ENCODE results near the gene BRMS1. TPM values are rescaled to one million over a fixed set of nuclear protein-coding genes. Genes with fewer than 3 reads are reported as not detected.

BRMS1 gene
- total and polyA plus RNA-seq, 10 of the 15 experiments (the other 5 are each of a cell fraction or from before 2014, with no cell fraction given) = 2.1 to 85.3 (median 48.5) TPM

GRCh38 chr11:66331542-66332370 lies 13.1 kb downstream of the BRMS1 start:
- intact Hi-C loops (cut with micrococcal nuclease; ENCODE audit: unreplicated experiment) (no loop called here), in situ Hi-C loops (cut with MboI) (no loop called here)
- H3K36me3 ChIP-seq (ENCODE audit: control insufficient read depth in 2 of 2, insufficient read depth in 2 of 2, low read length in 1 of 2) = no peaks in the 10 kb centered on the region
- ATAC-seq (no peak), DNase-seq (ENCODE audit: low read depth, low spot score) (no peak), FAIRE-seq (no peak)
- no TSS peak for BruUV-seq (replicated peaks)
- WGBS (ENCODE audit: insufficient coverage, insufficient replicate concordance, low lambda C conversion rate, missing lambda C conversion rate) = 58% methylated on average over 12 of the region's 12 CpGs
- TF ChIP-seq RAD21 (IDR thresholded peaks at IDR 0.05; ENCODE audit: insufficient read depth, low read depth, low read length) (no peak), ZNF274 (IDR thresholded peaks at IDR 0.05; ENCODE audit: insufficient read depth, insufficient read length) (no peak), POU2F2 (IDR thresholded peaks at IDR 0.05; ENCODE audit: borderline replicate concordance, low read depth, low read length) (no peak), MTA2 (IDR thresholded peaks at IDR 0.05; ENCODE audit: low read depth) (no peak), MEF2A (IDR thresholded peaks at IDR 0.05; ENCODE audit: insufficient read depth, low read depth, low read length) (no peak)
- no peak overlapping the region for H2AFZ ChIP-seq (ENCODE audit: control insufficient read depth, low read depth, low read length)
- H3K27ac ChIP-seq (ENCODE audit: control insufficient read depth, insufficient read depth) = no peak overlapping the region
- H4K20me1 ChIP-seq (ENCODE audit: control insufficient read depth, insufficient read depth) = no peaks in the 10 kb centered on the region
- no peak overlapping the region for H3K9ac ChIP-seq (ENCODE audit: control insufficient read depth, insufficient read depth, low read length)
- H3K27me3 ChIP-seq (replicated peaks in 1 of 2; ENCODE audit: control insufficient read depth in 2 of 2, insufficient read depth in 2 of 2, low read length in 1 of 2) = no peaks in the 10 kb centered on the region
- ChIA-PET POLR2A (interaction anchor here (1.0 to 1.5 kb wide), 2 partner anchors 13 to 34 kb away, joined by 3 read pairs; partner anchors contain the start of gene BRMS1), RAD21 (ENCODE audit: unreplicated experiment) (interaction anchor here (3.0 kb wide), 1 partner anchor 20 kb away, joined by 19 read pairs; no protein-coding TSS in a partner anchor), SMC1A (ENCODE audit: uncharacterized antibody, unreplicated experiment) (interaction anchor here (3.9 kb wide), 1 partner anchor 20 kb away, joined by 33 read pairs; no protein-coding TSS in a partner anchor), CTCF (interaction anchor here (0.8 to 5.7 kb wide), 3 partner anchors 21 to 54 kb away, joined by 3 to 96 read pairs (median 6); no protein-coding TSS in a partner anchor)
- no peak overlapping the region for H3K4me3 ChIP-seq
- H3K79me2 ChIP-seq (ENCODE audit: control insufficient read depth, insufficient read depth, low read length) = no peaks in the 10 kb centered on the region
- H3K4me1 ChIP-seq (ENCODE audit: control insufficient read depth, insufficient read depth, low read length) = peaks cover 17% of the 10 kb centered on the region
- no peak overlapping the region for H3K4me2 ChIP-seq (ENCODE audit: control insufficient read depth, insufficient read depth)
- H3K9me3 ChIP-seq (replicated peaks; ENCODE audit: control insufficient read depth, insufficient read depth, low read length) = no peaks in the 10 kb centered on the region

- no peaks in the 10 kb centered on the region for H3K27me3 ChIP-seq (replicated peaks in 1 of 2; ENCODE audit: control insufficient read depth in 2 of 2, insufficient read depth in 2 of 2, low read length in 1 of 2)
- no peak overlapping the region for H3K9ac ChIP-seq (ENCODE audit: control insufficient read depth, insufficient read depth, low read length)
- CTCF ChIA-PET = interaction anchor here (5.7 kb wide), 1 partner anchor 20 kb away, joined by 96 read pairs; no protein-coding TSS in a partner anchor
- SMC1A ChIA-PET (ENCODE audit: uncharacterized antibody, unreplicated experiment) = interaction anchor here (3.9 kb wide), 1 partner anchor 19 kb away, joined by 33 read pairs; no protein-coding TSS in a partner anchor
- H3K9me3 ChIP-seq (replicated peaks; ENCODE audit: control insufficient read depth, insufficient read depth, low read length) = no peaks in the 10 kb centered on the region
- no peak for DNase-seq (ENCODE audit: low read depth, low spot score)
- POLR2A ChIA-PET = interaction anchor here (1.0 to 1.5 kb wide), 2 partner anchors 14 to 33 kb away, joined by 3 read pairs; partner anchors contain the start of gene BRMS1
- in situ Hi-C loops (cut with MboI) (no loop called here), intact Hi-C loops (cut with micrococcal nuclease; ENCODE audit: unreplicated experiment) (no loop called here)
- ATAC-seq = no peak
- H3K27ac ChIP-seq (ENCODE audit: control insufficient read depth, insufficient read depth) = no peak overlapping the region
- H3K79me2 ChIP-seq (ENCODE audit: control insufficient read depth, insufficient read depth, low read length) = no peaks in the 10 kb centered on the region
- H3K36me3 ChIP-seq (ENCODE audit: control insufficient read depth in 2 of 2, insufficient read depth in 2 of 2, low read length in 1 of 2) = no peaks in the 10 kb centered on the region
- H4K20me1 ChIP-seq (ENCODE audit: control insufficient read depth, insufficient read depth) = no peaks in the 10 kb centered on the region
- 37% methylated on average over 10 of the region's 10 CpGs for WGBS (ENCODE audit: insufficient coverage, insufficient replicate concordance, low lambda C conversion rate, missing lambda C conversion rate)
- H2AFZ ChIP-seq (ENCODE audit: control insufficient read depth, low read depth, low read length) = no peak overlapping the region
- H3K4me2 ChIP-seq (ENCODE audit: control insufficient read depth, insufficient read depth) = no peak overlapping the region
- RAD21 ChIA-PET (ENCODE audit: unreplicated experiment) = interaction anchor here (1.0 to 3.0 kb wide), 2 partner anchors 19 to 42 kb away, joined by 3 to 19 read pairs; partner anchors contain the start of gene YIF1A
- BruUV-seq (replicated peaks) = no TSS peak
- no peak for FAIRE-seq
- peaks cover 10% of the 10 kb centered on the region for H3K4me1 ChIP-seq (ENCODE audit: control insufficient read depth, insufficient read depth, low read length)
- no peak overlapping the region for H3K4me3 ChIP-seq
- TF ChIP-seq ZBED1 (IDR thresholded peaks at IDR 0.05; ENCODE audit: borderline replicate concordance) = no peak
- no peak for TF ChIP-seq POLR2AphosphoS5 (IDR thresholded peaks at IDR 0.05; ENCODE audit: low read length)
- TF ChIP-seq ZNF274 (IDR thresholded peaks at IDR 0.05; ENCODE audit: insufficient read depth, insufficient read length) = no peak
- TF ChIP-seq, protein P1, sequence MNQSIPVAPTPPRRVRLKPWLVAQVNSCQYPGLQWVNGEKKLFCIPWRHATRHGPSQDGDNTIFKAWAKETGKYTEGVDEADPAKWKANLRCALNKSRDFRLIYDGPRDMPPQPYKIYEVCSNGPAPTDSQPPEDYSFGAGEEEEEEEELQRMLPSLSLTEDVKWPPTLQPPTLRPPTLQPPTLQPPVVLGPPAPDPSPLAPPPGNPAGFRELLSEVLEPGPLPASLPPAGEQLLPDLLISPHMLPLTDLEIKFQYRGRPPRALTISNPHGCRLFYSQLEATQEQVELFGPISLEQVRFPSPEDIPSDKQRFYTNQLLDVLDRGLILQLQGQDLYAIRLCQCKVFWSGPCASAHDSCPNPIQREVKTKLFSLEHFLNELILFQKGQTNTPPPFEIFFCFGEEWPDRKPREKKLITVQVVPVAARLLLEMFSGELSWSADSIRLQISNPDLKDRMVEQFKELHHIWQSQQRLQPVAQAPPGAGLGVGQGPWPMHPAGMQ (IDR thresholded peaks at IDR 0.05; ENCODE audit: borderline replicate concordance) = no peak
- no peak for TF ChIP-seq MEF2B (IDR thresholded peaks at IDR 0.05; ENCODE audit: partially characterized antibody, poor library complexity, severe bottlenecking)
- no peak for TF ChIP-seq ZNF24 (IDR thresholded peaks at IDR 0.05)
- no peak for TF ChIP-seq RBBP5 (conservative IDR thresholded peaks at IDR 0.05)
- no peak for TF ChIP-seq HDAC2 (IDR thresholded peaks at IDR 0.05)
- no peak for TF ChIP-seq NFYA (IDR thresholded peaks at IDR 0.05; ENCODE audit: borderline replicate concordance, low read depth, low read length)
These were observed 14.0 kb downstream of the BRMS1 start for GRCh38 chr11:66330931-66331330.

All from GM12878 (cell line).